IPS DF 6.9 (cell line): Measurements from ENCODE around the gene NKD2.
"Not testable (repeated sequence)": the region's sequence is repeated elsewhere in the genome, so short reads cannot be mapped to it uniquely, and the experiment has no call there.

Source experiments
- DNase-seq: peaks from one replicate; pipeline ENCODE4 v3.0.0-alpha.2; 2013; ENCODE audit warnings: low read depth, low spot score
- H3K27ac ChIP-seq: one replicate; pipeline ENCODE4 v1.5.1; 2013; ENCODE audit warnings: low read length, control low read depth
- H3K27me3 ChIP-seq: 2 replicates; pipeline ENCODE4 v1.6.1; 2013; ENCODE audit warnings: mild to moderate bottlenecking, low read length; ENCODE audit not compliant: control insufficient read depth, insufficient read depth
- H3K36me3 ChIP-seq: 2 replicates; pipeline ENCODE4 v1.6.1; 2013; ENCODE audit warnings: low read length; ENCODE audit not compliant: control insufficient read depth, insufficient read depth
- H3K4me1 ChIP-seq: 2 replicates; pipeline ENCODE4 v1.6.1; 2013; ENCODE audit warnings: low read length; ENCODE audit not compliant: control insufficient read depth, insufficient read depth
- H3K4me3 ChIP-seq: 2 replicates; pipeline ENCODE4 v1.5.1; 2013; ENCODE audit warnings: mild to moderate bottlenecking, low read length
- H3K9me3 ChIP-seq: 2 replicates; pipeline ENCODE4 v1.6.1; 2013; ENCODE audit warnings: low read length, inconsistent platforms; ENCODE audit not compliant: control insufficient read depth, insufficient read depth
- WGBS: extraction: QIAGEN DNeasy Blood & Tissue Kit; methylation state at CpG from one replicate; pipeline ENCODE4 v1.1.7; 2013; ENCODE audit warnings: mixed read lengths, missing lambda C conversion rate; ENCODE audit not compliant: insufficient read length, insufficient coverage; 5-methylcytosine and 5-hydroxymethylcytosine counted together

NKD2 gene

DNA sequence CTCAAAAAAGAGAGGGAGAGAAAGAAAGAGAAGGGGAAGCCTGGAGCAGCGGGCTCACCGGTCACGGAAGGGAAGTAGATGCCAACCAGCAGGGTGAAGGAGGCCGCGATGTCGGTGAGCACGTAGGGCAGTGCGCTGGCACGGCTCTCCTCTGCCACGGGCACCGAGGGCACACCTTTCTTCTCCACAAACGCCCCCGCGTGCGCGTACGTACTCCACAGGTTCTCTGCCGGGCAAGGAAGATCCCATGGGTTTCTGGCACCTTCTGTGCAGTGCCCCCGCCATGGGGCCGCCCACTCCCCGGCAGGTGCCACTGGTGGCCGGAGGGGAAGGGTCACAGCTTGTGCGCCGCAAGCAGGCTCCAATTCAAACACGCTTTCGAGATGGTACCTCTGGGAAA, 72.9 kb downstream of the NKD2 start:
- no CpG with 5 or more reads among the region's 26 CpGs for WGBS
- H3K4me3 ChIP-seq = no peak overlapping the region
- no peak for DNase-seq
- H3K4me1 ChIP-seq = no peaks in the 10 kb centered on the region
- no peaks in the 10 kb centered on the region for H3K27me3 ChIP-seq
- peaks cover 43% of the 10 kb centered on the region for H3K36me3 ChIP-seq
- no peaks in the 10 kb centered on the region for H3K9me3 ChIP-seq
- no peak overlapping the region for H3K27ac ChIP-seq

GRCh38 chr5:1083026-1083425, 74.4 kb downstream of the NKD2 start:
- no CpG with 5 or more reads among the region's 15 CpGs for WGBS
- H3K4me1 ChIP-seq, H3K4me3 ChIP-seq, DNase-seq, H3K27ac ChIP-seq, H3K27me3 ChIP-seq, H3K9me3 ChIP-seq: not testable (repeated sequence)
- H3K36me3 ChIP-seq = peaks cover 41% of the 10 kb centered on the region

GRCh38 chr5:1083823-1084605, 75.4 kb downstream of the NKD2 start:
- no peaks in the 10 kb centered on the region for H3K9me3 ChIP-seq
- no peak for DNase-seq
- no peaks in the 10 kb centered on the region; the same call in 1 of the 2 replicates for H3K4me1 ChIP-seq
- H3K4me3 ChIP-seq = no peak overlapping the region
- no CpG with 5 or more reads among the region's 57 CpGs for WGBS
- H3K27me3 ChIP-seq = no peaks in the 10 kb centered on the region
- no peak overlapping the region for H3K27ac ChIP-seq
- H3K36me3 ChIP-seq = peaks cover 42% of the 10 kb centered on the region

GRCh38 chr5:1085391-1085790, 76.8 kb downstream of the NKD2 start:
- no peaks in the 10 kb centered on the region; the same call in 1 of the 2 replicates for H3K4me1 ChIP-seq
- DNase-seq = no peak
- no peak overlapping the region for H3K4me3 ChIP-seq
- no peak overlapping the region for H3K27ac ChIP-seq
- no peaks in the 10 kb centered on the region for H3K27me3 ChIP-seq
- H3K36me3 ChIP-seq = peaks cover 33% of the 10 kb centered on the region
- no CpG with 5 or more reads among the region's 39 CpGs for WGBS
- H3K9me3 ChIP-seq = no peaks in the 10 kb centered on the region

- no peak overlapping the region for H3K4me3 ChIP-seq
- WGBS = no CpG with 5 or more reads among the region's 11 CpGs
- no peak overlapping the region for H3K27ac ChIP-seq
These were observed 77.5 kb downstream of the NKD2 start for GRCh38 chr5:1086137-1086536.

GRCh38 chr5:1086871-1087270, 78.3 kb downstream of the NKD2 start:
- H3K4me3 ChIP-seq = no peak overlapping the region
- peaks cover 43% of the 10 kb centered on the region for H3K36me3 ChIP-seq
- H3K27me3 ChIP-seq = no peaks in the 10 kb centered on the region
- DNase-seq = no peak
- no peaks in the 10 kb centered on the region for H3K9me3 ChIP-seq
- no peak overlapping the region for H3K27ac ChIP-seq
- WGBS = no CpG with 5 or more reads among the region's 31 CpGs
- no peaks in the 10 kb centered on the region; the same call in 1 of the 2 replicates for H3K4me1 ChIP-seq

More at GRCh38 chr5:1086137-1086536, 77.5 kb downstream of the NKD2 start:
- Histone ChIP-seq H3K36me3 (peaks cover 36% of the 10 kb centered on the region), H3K9me3 (no peaks in the 10 kb centered on the region), H3K27me3 (no peaks in the 10 kb centered on the region), H3K4me1 (no peaks in the 10 kb centered on the region; the same call in 1 of the 2 replicates)
- no peak for DNase-seq

DNA sequence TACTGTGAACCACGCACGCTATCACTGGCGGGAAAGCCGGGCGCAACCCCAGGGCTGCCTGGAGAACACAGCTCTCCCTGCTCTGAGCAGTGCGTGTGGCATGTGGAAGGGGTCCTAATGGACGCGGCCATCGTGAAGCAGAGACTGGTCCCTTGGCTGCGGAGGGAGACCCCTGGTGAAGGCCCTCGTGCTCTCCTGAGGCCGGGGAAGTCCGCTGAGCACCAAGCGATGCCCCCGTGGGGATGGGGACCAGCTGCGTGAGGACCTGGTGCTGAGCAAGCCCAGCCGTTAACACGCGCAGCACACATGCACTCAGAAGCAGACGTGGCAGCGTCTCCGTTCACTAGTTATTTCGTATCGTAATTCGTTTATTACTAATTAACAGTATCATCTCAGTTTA, 78.8 kb downstream of the NKD2 start:
- no peak overlapping the region for H3K27ac ChIP-seq
- peaks cover 43% of the 10 kb centered on the region for H3K36me3 ChIP-seq
- H3K4me3 ChIP-seq = no peak overlapping the region
- no peaks in the 10 kb centered on the region for H3K27me3 ChIP-seq
- no peak for DNase-seq
- no peaks in the 10 kb centered on the region; the same call in 1 of the 2 replicates for H3K4me1 ChIP-seq
- H3K9me3 ChIP-seq = no peaks in the 10 kb centered on the region
- 100% methylated on average over 3 of the region's 25 CpGs for WGBS

DNA sequence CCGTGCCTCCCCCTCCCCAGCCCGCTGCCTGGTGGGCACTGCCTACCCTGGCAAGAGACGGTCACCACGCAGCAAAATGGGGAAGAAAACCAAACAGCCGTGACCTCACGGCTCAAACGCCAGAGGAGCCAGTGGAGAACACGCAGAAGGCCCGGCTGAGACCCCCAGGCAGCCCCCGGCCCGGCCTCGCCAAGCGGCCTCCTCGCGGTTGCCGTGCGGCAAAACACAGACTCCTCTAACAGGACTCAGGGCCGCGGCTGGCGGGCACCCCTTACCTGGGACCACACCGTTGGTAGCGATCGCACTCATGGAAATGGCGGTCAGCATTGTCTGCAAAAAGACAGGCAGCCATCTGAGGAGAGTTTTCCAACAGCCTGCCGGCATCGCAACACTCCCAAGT, 79.4 kb downstream of the NKD2 start:
- Histone ChIP-seq H3K27me3 (no peaks in the 10 kb centered on the region), H3K4me3 (no peak overlapping the region), H3K4me1 (no peaks in the 10 kb centered on the region; the same call in 1 of the 2 replicates), H3K9me3 (no peaks in the 10 kb centered on the region), H3K36me3 (peaks cover 43% of the 10 kb centered on the region), H3K27ac (no peak overlapping the region)
- WGBS = no CpG with 5 or more reads among the region's 26 CpGs
- no peak for DNase-seq
